HEK293T (cell line): ENCODE results near the gene ZBTB38.

ENCODE experiments used
- CTCF ChIA-PET: fragments of 350-600 bp; formaldehyde crosslinking; extraction: SDS; loops from one replicate; lab custom pipeline; 2021; ENCODE audit warnings: antibody characterized with exemption, inconsistent platforms; lab: Yijun Ruan, JAX
- POLR2A ChIA-PET: fragments of 350-600 bp; formaldehyde crosslinking; extraction: SDS; loops from one replicate; lab custom pipeline; 2020; ENCODE audit warnings: antibody characterized with exemption, inconsistent platforms; lab: Yijun Ruan, JAX
- DNase-seq: peaks from one replicate; pipeline ENCODE4 v3.0.0; 2012; ENCODE audit warnings: mixed read lengths; ENCODE audit errors: extremely low spot score
- ARNT ChIP-seq: fragments of 450-650 bp; IDR thresholded peaks from 2 replicates; pipeline ENCODE4 v1.6.1; 2017; ENCODE audit warnings: mild to moderate bottlenecking
- BHLHE40 ChIP-seq: fragments of 450-650 bp; IDR thresholded peaks from 2 replicates; pipeline ENCODE4 v1.6.1; 2016; ENCODE audit warnings: mild to moderate bottlenecking, moderate library complexity, borderline replicate concordance
- CTBP1 ChIP-seq: fragments of 450-650 bp; IDR thresholded peaks from 2 replicates; pipeline ENCODE4 v1.6.1; 2016; ENCODE audit warnings: borderline replicate concordance
- ELF4 ChIP-seq: fragments of 450-650 bp; IDR thresholded peaks from 2 replicates; pipeline ENCODE4 v1.6.1; 2017; ENCODE audit warnings: antibody characterized with exemption
- FOXA1 ChIP-seq: fragments of 450-650 bp; IDR thresholded peaks from 2 replicates; pipeline ENCODE4 v1.6.1; 2016; ENCODE audit warnings: mild to moderate bottlenecking
- FOXK2 ChIP-seq: fragments of 450-650 bp; IDR thresholded peaks from 2 replicates; pipeline ENCODE4 v1.6.1; 2016; ENCODE audit warnings: mild to moderate bottlenecking
- FOXM1 ChIP-seq: fragments of 450-650 bp; IDR thresholded peaks from 2 replicates; pipeline ENCODE4 v1.6.1; 2017; ENCODE audit warnings: mild to moderate bottlenecking, borderline replicate concordance
- HDGF ChIP-seq: fragments of 450-650 bp; IDR thresholded peaks from 2 replicates; pipeline ENCODE4 v1.6.1; 2017; ENCODE audit warnings: antibody characterized with exemption, borderline replicate concordance
- L3MBTL2 ChIP-seq: fragments of 450-650 bp; conservative IDR thresholded peaks from 2 replicates; pipeline ENCODE4 v1.6.1; 2016; ENCODE audit warnings: mild to moderate bottlenecking
- LEF1 ChIP-seq: fragments of 450-650 bp; IDR thresholded peaks from 2 replicates; pipeline ENCODE4 v1.6.1; 2017; ENCODE audit warnings: mild to moderate bottlenecking, borderline replicate concordance
- NFRKB ChIP-seq: fragments of 450-650 bp; IDR thresholded peaks from 2 replicates; pipeline ENCODE4 v1.6.1; 2016; ENCODE audit warnings: mild to moderate bottlenecking, moderate library complexity
- SP1 ChIP-seq: fragments of 450-650 bp; IDR thresholded peaks from 2 replicates; pipeline ENCODE4 v1.6.1; 2017
- SUZ12 ChIP-seq: fragments of 450-650 bp; IDR thresholded peaks from 2 replicates; pipeline ENCODE4 v1.6.1; 2016; ENCODE audit warnings: mild to moderate bottlenecking
- TARDBP ChIP-seq: fragments of 450-650 bp; IDR thresholded peaks from 2 replicates; pipeline ENCODE4 v1.6.1; 2016
- ZNF384 ChIP-seq: fragments of 450-650 bp; IDR thresholded peaks from 2 replicates; pipeline ENCODE4 v1.6.1; 2016
- TF ChIP-seq, protein P1 (sequence below): fragments of 450-650 bp; IDR thresholded peaks from 2 replicates; pipeline ENCODE4 v1.6.1; 2016

Gene ZBTB38

DNA sequence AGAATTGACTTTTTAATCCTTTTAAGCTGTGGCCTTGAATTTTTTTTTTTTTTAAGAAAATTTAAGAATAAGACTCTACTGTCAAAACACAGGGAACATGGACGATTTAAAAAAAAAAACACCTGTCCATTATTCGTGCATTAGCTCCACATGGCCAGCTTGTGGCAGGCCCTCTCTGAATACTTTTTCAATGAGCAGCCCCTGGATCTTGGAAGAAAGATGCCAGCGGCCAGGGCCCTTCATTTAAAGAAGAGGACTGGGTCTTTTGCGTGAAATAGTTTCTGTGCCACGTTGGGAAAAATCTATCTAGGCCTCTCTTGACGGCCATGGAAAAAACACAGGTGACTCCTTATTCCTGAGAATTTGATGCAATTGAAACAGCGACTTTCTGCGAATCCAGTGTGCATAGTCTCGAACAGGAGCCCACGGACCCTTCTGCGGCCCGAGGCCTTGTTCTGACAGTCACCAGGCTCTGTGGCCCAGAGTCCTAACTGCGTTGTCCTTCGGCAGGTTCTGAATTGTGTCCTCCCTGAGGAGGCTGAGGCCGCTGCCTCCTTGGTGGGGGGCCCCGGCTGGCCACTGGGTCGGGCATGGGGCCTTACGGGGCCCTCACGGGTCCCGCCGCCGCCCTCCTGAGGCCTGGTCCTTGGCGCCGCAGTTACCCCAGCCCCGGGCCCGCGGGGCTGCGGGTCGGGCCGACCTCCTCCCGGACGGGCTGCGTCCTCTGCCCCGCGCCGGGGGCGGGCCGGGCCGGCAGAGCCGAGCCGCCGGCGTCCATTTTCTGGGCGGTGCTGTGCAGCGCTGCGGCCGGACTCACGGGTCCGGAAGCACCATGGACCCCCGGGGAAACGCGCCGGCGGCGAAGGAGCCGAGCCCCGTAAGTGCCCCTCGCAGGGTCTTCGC is 33.5 kb downstream of the ZBTB38 start:
- ChIA-PET CTCF (no interaction called here), POLR2A (interaction anchor here (0.6 to 1.5 kb wide), 6 partner anchors 9 to 36 kb away, joined by 3 to 4 read pairs (median 3); no protein-coding TSS in a partner anchor)
- DNase-seq: peak; percentile 58
- TF ChIP-seq HDGF (no peak), L3MBTL2 (peak; percentile 52), SUZ12 (no peak)

DNA sequence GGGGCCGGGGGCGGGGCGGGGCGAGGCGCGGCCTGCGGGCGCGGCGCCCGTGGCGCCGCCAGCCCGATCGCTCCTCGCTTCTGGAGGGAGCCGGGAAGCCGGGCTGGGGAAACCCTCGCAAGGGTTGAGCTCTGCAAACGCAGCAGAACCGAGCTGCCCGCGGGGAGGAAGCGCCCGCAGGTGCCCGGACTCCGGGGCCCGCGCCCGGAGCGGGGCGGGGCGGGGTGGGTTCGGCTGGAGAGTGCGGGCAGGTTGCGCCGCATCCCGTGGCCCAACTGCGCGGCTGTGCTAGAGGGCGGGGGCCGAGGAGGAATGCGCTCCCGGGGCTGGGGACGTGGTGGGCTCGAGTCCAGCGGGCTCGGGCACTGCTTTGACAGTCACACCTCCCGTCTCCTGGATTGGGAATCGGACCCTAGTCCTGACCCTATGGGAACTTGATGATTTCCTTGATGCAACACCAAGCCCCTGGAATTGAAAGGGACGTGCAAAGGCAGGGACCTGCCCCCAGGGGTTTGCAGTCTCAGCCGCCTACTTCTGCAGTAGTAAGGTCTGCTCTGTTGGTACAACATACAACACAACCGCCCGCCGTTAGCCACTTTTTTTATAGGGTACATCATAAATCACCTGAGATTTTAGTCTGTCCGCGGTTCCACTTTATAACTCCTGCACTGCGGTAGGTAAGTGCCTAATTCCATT is 34.3 kb downstream of the ZBTB38 start:
- POLR2A ChIA-PET: interaction anchor here (0.7 to 1.0 kb wide), 3 partner anchors 8 to 18 kb away, joined by 3 to 4 read pairs (median 3); no protein-coding TSS in a partner anchor
- DNase-seq: peak; percentile 59
- TF ChIP-seq, protein P1, sequence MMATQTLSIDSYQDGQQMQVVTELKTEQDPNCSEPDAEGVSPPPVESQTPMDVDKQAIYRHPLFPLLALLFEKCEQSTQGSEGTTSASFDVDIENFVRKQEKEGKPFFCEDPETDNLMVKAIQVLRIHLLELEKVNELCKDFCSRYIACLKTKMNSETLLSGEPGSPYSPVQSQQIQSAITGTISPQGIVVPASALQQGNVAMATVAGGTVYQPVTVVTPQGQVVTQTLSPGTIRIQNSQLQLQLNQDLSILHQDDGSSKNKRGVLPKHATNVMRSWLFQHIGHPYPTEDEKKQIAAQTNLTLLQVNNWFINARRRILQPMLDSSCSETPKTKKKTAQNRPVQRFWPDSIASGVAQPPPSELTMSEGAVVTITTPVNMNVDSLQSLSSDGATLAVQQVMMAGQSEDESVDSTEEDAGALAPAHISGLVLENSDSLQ: peak; percentile 91
- TF ChIP-seq ZNF384 (peak; percentile 52; the same call in 1 of the 2 replicates), BHLHE40 (no peak), SUZ12 (no peak), CTBP1 (peak; percentile 61; the same call in 1 of the 2 replicates)
- CTCF ChIA-PET: no interaction called here

DNA sequence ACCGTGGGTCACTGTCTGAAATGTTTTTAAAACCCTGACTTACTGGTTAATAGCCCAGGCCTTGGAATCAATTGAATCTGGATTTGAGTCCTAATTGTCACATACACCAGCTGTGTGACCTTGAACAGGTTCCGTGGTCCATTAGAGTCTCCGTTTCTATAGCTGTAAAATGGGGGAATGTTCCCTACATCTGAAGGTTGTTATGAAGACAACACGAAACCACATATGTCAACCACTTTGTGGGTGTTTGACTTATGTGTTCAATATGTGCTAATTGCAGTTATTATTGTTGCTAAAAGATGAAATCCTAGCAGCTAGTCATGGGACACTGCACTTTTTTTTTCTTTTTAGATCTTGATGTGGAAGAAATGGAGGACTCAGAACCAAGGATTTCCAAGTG is 35.3 kb downstream of the ZBTB38 start:
- ChIA-PET POLR2A (interaction anchor here (1.1 kb wide), 1 partner anchor 92 kb away, joined by 3 read pairs; no protein-coding TSS in a partner anchor), CTCF (interaction anchor here (0.7 to 0.9 kb wide), 2 partner anchors 19 to 20 kb away, joined by 3 read pairs; no protein-coding TSS in a partner anchor)
- TF ChIP-seq ZNF384: no peak
- TF ChIP-seq TARDBP: no peak
- TF ChIP-seq ARNT: no peak
- TF ChIP-seq SUZ12: no peak
- TF ChIP-seq CTBP1: no peak
- no peak for TF ChIP-seq HDGF
- TF ChIP-seq LEF1: no peak
- no peak for TF ChIP-seq FOXM1
- TF ChIP-seq FOXK2: no peak
- TF ChIP-seq SP1: no peak
- TF ChIP-seq NFRKB: no peak
- TF ChIP-seq, protein P1: no peak
- TF ChIP-seq FOXA1: no peak
- no peak for TF ChIP-seq BHLHE40
- TF ChIP-seq ELF4: no peak
- TF ChIP-seq L3MBTL2: no peak
- DNase-seq: no peak

DNA sequence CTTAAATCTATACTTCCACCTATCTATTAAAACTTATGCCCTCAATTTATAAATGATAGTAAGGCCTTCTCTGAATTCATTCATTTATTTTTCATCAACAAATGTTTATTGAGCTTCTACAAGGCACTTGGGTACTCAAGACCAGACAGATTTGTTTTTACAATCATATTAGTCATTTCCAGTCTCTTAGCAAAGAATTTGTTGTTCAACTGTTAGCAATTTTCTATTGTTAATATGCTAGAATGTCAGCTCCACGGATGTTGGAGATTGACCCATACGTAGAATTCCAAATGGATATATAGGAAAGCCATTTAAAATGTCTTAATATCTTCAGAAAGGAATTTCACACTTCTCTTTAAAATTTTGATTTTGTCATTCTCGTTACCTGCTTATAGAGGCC is 36.7 kb downstream of the ZBTB38 start:
- POLR2A ChIA-PET: no interaction called here
- TF ChIP-seq FOXM1 (no peak), CTBP1 (no peak), ARNT (no peak), FOXA1 (no peak), NFRKB (no peak), ZNF384 (no peak), LEF1 (no peak), ELF4 (no peak), BHLHE40 (no peak), SUZ12 (no peak), FOXK2 (no peak)
- TF ChIP-seq, protein P1: no peak
- no peak for DNase-seq
- CTCF ChIA-PET: no interaction called here

DNA sequence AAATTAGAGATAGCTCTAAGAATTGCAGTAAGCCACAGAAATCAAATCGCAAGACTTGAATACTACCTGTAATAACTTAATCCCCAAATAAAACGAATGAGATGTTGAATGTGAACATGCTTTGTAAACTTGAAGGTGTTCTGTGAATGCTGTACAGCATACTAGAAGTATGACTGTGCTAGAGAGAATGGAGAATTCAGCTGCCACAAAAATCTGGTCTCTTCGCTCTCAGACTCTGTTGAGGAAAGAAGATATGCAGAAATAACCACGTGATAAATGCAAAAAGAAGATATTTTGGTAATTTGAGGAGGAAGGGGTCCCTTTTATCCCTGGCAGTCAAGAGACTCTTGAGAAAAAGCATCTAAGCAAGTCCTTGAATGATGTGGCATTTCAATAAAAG is 37.3 kb downstream of the ZBTB38 start:
- ChIA-PET POLR2A (no interaction called here), CTCF (no interaction called here)
- DNase-seq: no peak
- TF ChIP-seq, protein P1: no peak
- TF ChIP-seq L3MBTL2: no peak
- TF ChIP-seq BHLHE40: no peak
- TF ChIP-seq FOXM1: no peak
- no peak for TF ChIP-seq SP1
- TF ChIP-seq ARNT: no peak
- no peak for TF ChIP-seq SUZ12
- TF ChIP-seq FOXK2: no peak
- TF ChIP-seq TARDBP: no peak
- TF ChIP-seq FOXA1: no peak
- no peak for TF ChIP-seq LEF1
- TF ChIP-seq HDGF: no peak
- no peak for TF ChIP-seq ELF4
- TF ChIP-seq ZNF384: no peak
- no peak for TF ChIP-seq NFRKB
- no peak for TF ChIP-seq CTBP1
